HepG2 (cell line): ENCODE results near the gene CEBPE. TPM values are rescaled to one million over a fixed set of nuclear protein-coding genes. Genes with fewer than 3 reads are reported as not detected.

ENCODE experiments used
- AGO2 ChIP-seq: fragments of 200-400 bp; formaldehyde crosslinking; optimal IDR thresholded peaks from 2 replicates; pipeline ENCODE3; 2017; ENCODE audit warnings: mild to moderate bottlenecking, low read depth, low read length, moderate library complexity
- ARNT ChIP-seq: fragments of 450-650 bp; IDR thresholded peaks from 2 replicates; pipeline ENCODE4 v1.6.1; 2017
- BRCA1 ChIP-seq: sonication (generic); formaldehyde crosslinking; IDR thresholded peaks from 2 replicates; pipeline ENCODE4 v1.4.0; 2020; ENCODE audit warnings: missing genetic modification reagents
- FLYWCH1 ChIP-seq: sonication (generic); formaldehyde crosslinking; IDR thresholded peaks from 2 replicates; pipeline ENCODE4 v1.8.1; 2023; ENCODE audit warnings: mild to moderate bottlenecking, missing genetic modification reagents
- HHEX ChIP-seq: IDR thresholded peaks from 2 replicates; pipeline ENCODE4 v1.6.1; 2016; ENCODE audit warnings: control low read depth
- JARID2 ChIP-seq: sonication (generic); formaldehyde crosslinking; IDR thresholded peaks from 2 replicates; pipeline ENCODE4 v1.8.1; 2023; ENCODE audit warnings: missing genetic modification reagents, inconsistent platforms; ENCODE audit not compliant: insufficient replicate concordance
- JUNB ChIP-seq: sonication (generic); formaldehyde crosslinking; IDR thresholded peaks from 2 replicates; pipeline ENCODE4 v1.8.0; 2022; ENCODE audit warnings: missing genetic modification reagents, mild to moderate bottlenecking, borderline replicate concordance
- KDM5B ChIP-seq: sonication (generic); formaldehyde crosslinking; IDR thresholded peaks from 2 replicates; pipeline ENCODE4 v1.4.0; 2020; ENCODE audit warnings: missing genetic modification reagents, mild to moderate bottlenecking, borderline replicate concordance
- MATR3 ChIP-seq: sonication (generic); formaldehyde crosslinking; IDR thresholded peaks from 2 replicates; pipeline ENCODE4 v1.4.0; 2020; ENCODE audit warnings: missing genetic modification reagents
- MEIS2 ChIP-seq: sonication (generic); formaldehyde crosslinking; IDR thresholded peaks from 2 replicates; pipeline ENCODE4 v1.9.0; 2021; ENCODE audit warnings: mild to moderate bottlenecking, missing genetic modification reagents
- ONECUT2 ChIP-seq: sonication (generic); formaldehyde crosslinking; IDR thresholded peaks from 2 replicates; pipeline ENCODE4 v1.4.0; 2020; ENCODE audit warnings: missing genetic modification reagents
- PAX8 ChIP-seq: sonication (generic); formaldehyde crosslinking; IDR thresholded peaks from 2 replicates; pipeline ENCODE4 v1.8.0; 2022; ENCODE audit warnings: mild to moderate bottlenecking, missing genetic modification reagents, borderline replicate concordance
- PITX1 ChIP-seq: sonication (generic); formaldehyde crosslinking; IDR thresholded peaks from 2 replicates; pipeline ENCODE4 v1.5.1; 2020; ENCODE audit warnings: mild to moderate bottlenecking, missing genetic modification reagents
- POLR2A ChIP-seq, 2 experiments: IDR thresholded peaks; 2 replicates each; pipeline ENCODE4 v1.6.1; 2011; ENCODE audit warnings: low read depth in 2 of 2, low read length in 2 of 2, mild to moderate bottlenecking in 1 of 2, moderate library complexity in 1 of 2; ENCODE audit not compliant: insufficient read depth in 1 of 2
- PRMT3 ChIP-seq: sonication (generic); formaldehyde crosslinking; IDR thresholded peaks from 2 replicates; pipeline ENCODE4 v1.8.1; 2022; ENCODE audit warnings: low read depth, mild to moderate bottlenecking, moderate library complexity, missing genetic modification reagents, borderline replicate concordance
- RBM39 ChIP-seq: fragments of 200-400 bp; formaldehyde crosslinking; IDR thresholded peaks from one replicate; pipeline ENCODE4 v1.6.1; 2018; ENCODE audit warnings: antibody characterized with exemption, mild to moderate bottlenecking, low read depth, low read length; ENCODE audit not compliant: poor library complexity, severe bottlenecking
- TEAD3 ChIP-seq: optimal IDR thresholded peaks from 2 replicates; pipeline ENCODE3; 2016; ENCODE audit warnings: borderline replicate concordance
- THYN1 ChIP-seq: sonication (generic); formaldehyde crosslinking; IDR thresholded peaks from 2 replicates; pipeline ENCODE4 v1.8.1; 2023; ENCODE audit warnings: low read depth, mild to moderate bottlenecking, moderate library complexity, missing genetic modification reagents, borderline replicate concordance
- ZBTB34 ChIP-seq: sonication (generic); formaldehyde crosslinking; IDR thresholded peaks from 2 replicates; pipeline ENCODE4 v1.8.0; 2022; ENCODE audit warnings: mild to moderate bottlenecking, missing genetic modification reagents
- ZBTB44 ChIP-seq: sonication (generic); formaldehyde crosslinking; IDR thresholded peaks from 2 replicates; pipeline ENCODE4 v1.4.0; 2020; ENCODE audit warnings: missing genetic modification reagents
- ZBTB7B ChIP-seq: sonication (generic); formaldehyde crosslinking; IDR thresholded peaks from 2 replicates; pipeline ENCODE4 v1.4.0; 2020; ENCODE audit warnings: missing genetic modification reagents
- ZMYM2 ChIP-seq: sonication (generic); formaldehyde crosslinking; IDR thresholded peaks from 2 replicates; pipeline ENCODE4 v1.8.0; 2022; ENCODE audit warnings: mild to moderate bottlenecking, missing genetic modification reagents
- ZNF207 ChIP-seq: fragments of 450-650 bp; IDR thresholded peaks from 2 replicates; pipeline ENCODE4 v1.6.1; 2016; ENCODE audit warnings: antibody characterized with exemption, borderline replicate concordance
- ZNF503 ChIP-seq: sonication (generic); formaldehyde crosslinking; IDR thresholded peaks from 2 replicates; pipeline ENCODE4 v1.4.0; 2020; ENCODE audit warnings: missing genetic modification reagents
- ZNF558 ChIP-seq: sonication (generic); formaldehyde crosslinking; IDR thresholded peaks from 2 replicates; pipeline ENCODE4 v1.9.0; 2022; ENCODE audit warnings: mild to moderate bottlenecking, missing genetic modification reagents, borderline replicate concordance
- ZSCAN5A ChIP-seq: sonication (generic); formaldehyde crosslinking; IDR thresholded peaks from 2 replicates; pipeline ENCODE4 v1.8.0; 2022; ENCODE audit warnings: mild to moderate bottlenecking, missing genetic modification reagents, borderline replicate concordance
- polyA plus RNA-seq, 8 experiments: library from polyadenylated mRNA; depleted of rRNA in 3 of 8; stranded (reverse) in 7 of 8; unstranded in 1 of 8; fragments of >200 nt; fragmentation: Illumina TruSeq in 4 of 8; extraction: Trizol in 4 of 8; gene quantifications; 2 replicates each; pipeline versions ENCODE4 v1.2.1 to v1.2.3, GENCODE V29; 2011 to 2016; ENCODE audit warnings: low read depth in 4 of 8, missing spikeins in 1 of 8, mixed read lengths in 1 of 8; ENCODE audit not compliant: insufficient read depth in 1 of 8
- total RNA-seq, 5 experiments: library from RNA; depleted of rRNA; stranded (reverse); fragments of >200 nt; fragmentation: Illumina TruSeq; extraction: Trizol; gene quantifications; 2 replicates each; pipeline ENCODE4 v1.2.3, GENCODE V29; 2016; ENCODE audit warnings: low read depth in 1 of 5

The CEBPE gene
- total and polyA plus RNA-seq, 2 of the 13 experiments (the other 11 are each of a cell fraction or from before 2014, with no cell fraction given), result 0.09 to 0.11 TPM

- TF ChIP-seq KDM5B (CRISPR knock-in tag), result no peak
- TF ChIP-seq JUNB (CRISPR knock-in tag), result no peak
- TF ChIP-seq ZSCAN5A (CRISPR knock-in tag), result 0 out of 2 replicates have a peak, but pooled peaks have one; percentile 84
- peak; percentile 74; the same call in 1 of the 2 replicates for TF ChIP-seq ZBTB7B (CRISPR knock-in tag)
- TF ChIP-seq JARID2, result no peak
- no peak for TF ChIP-seq ZMYM2
- no peak for TF ChIP-seq ZNF503 (CRISPR knock-in tag)
- peak; percentile 36; the same call in 1 of the 2 replicates for TF ChIP-seq ZBTB34 (CRISPR knock-in tag)
- TF ChIP-seq ARNT, result no peak
- TF ChIP-seq RBM39, result no peak
- TF ChIP-seq PAX8 (CRISPR knock-in tag), result no peak
- peak; percentile 72 for TF ChIP-seq TEAD3 (CRISPR knock-in tag)
- TF ChIP-seq FLYWCH1, result no peak
- no peak for TF ChIP-seq ZBTB44 (CRISPR knock-in tag)
- peak; percentile 73 for TF ChIP-seq MEIS2 (CRISPR knock-in tag)
- TF ChIP-seq MATR3 (CRISPR knock-in tag), result no peak
- TF ChIP-seq PRMT3, result no peak
- TF ChIP-seq HHEX (CRISPR knock-in tag), result no peak
- no peak for TF ChIP-seq ZNF558
- no peak for TF ChIP-seq ZNF207
- no peak for TF ChIP-seq AGO2
- no peak; the same call in 1 of the 2 replicates for TF ChIP-seq PITX1 (CRISPR knock-in tag)
- TF ChIP-seq ONECUT2 (CRISPR knock-in tag), result no peak; the same call in 1 of the 2 replicates
- peak in 1 of 2 experiments; percentile 24; a peak in 2 of 4 replicates for TF ChIP-seq POLR2A (IDR thresholded peaks at IDR 0.05; ENCODE audit: insufficient read depth in 1 of 2, low read depth in 2 of 2, low read length in 2 of 2)
- no peak for TF ChIP-seq BRCA1 (CRISPR knock-in tag)
- no peak for TF ChIP-seq THYN1
Measured at GRCh38 chr14:23068789-23069412, 50.2 kb downstream of the CEBPE start (continued).
